ENCODE data around the gene PRDM16.

PRDM16 gene

DNA sequence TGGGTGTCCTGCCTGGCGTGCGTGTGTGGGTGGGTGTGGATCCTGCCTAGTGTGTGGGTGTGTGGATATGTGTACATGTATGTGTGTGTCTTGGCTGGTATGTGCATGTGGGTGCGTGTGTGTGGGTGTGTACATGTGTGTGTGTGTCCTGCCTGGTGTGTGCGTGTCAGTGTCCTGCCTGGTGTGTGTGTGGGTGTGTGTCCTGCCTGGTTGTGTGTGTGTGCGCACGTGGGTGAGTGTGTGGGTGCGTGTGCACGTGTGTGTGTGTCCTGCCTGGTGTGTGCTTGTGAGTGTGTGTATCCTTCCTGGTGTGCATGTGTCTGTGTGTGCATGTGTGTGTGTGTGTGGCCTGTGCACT is 60.1 kb downstream of the PRDM16 start:
- Histone ChIP-seq H3F3A (ENCODE audit: insufficient read depth, low read length) (no peaks in the 10 kb centered on the region), H3K9ac (ENCODE audit: low read length) (no peak overlapping the region), H3K9me2 (replicated peaks; ENCODE audit: insufficient read depth, low read length) (no peaks in the 10 kb centered on the region), H3K4me3 (ENCODE audit: low read length) (no peak overlapping the region), H3K4me2 (ENCODE audit: low read depth, low read length) (no peak overlapping the region), H3K36me3 (replicated peaks; ENCODE audit: insufficient read depth, low read length) (no peaks in the 10 kb centered on the region), H2AFZ (ENCODE audit: low read length) (no peak overlapping the region), H3K79me2 (ENCODE audit: low read length) (no peaks in the 10 kb centered on the region), H3K27ac (ENCODE audit: low read length) (no peak overlapping the region), H3K9me3 (replicated peaks; ENCODE audit: insufficient read depth, low read length) (no peaks in the 10 kb centered on the region), H3K4me1 (ENCODE audit: low read length) (no peaks in the 10 kb centered on the region), H3K27me3 (replicated peaks; ENCODE audit: insufficient read depth, low read length) (peaks cover 94% of the 10 kb centered on the region), H4K20me1 (ENCODE audit: insufficient read depth, low read length) (no peaks in the 10 kb centered on the region)
- DNase-seq = no peak
- TF ChIP-seq EZH2phosphoT487 (IDR thresholded peaks at IDR 0.05; ENCODE audit: low read length) (no peak), EZH2 (optimal IDR thresholded peaks at IDR 0.05; ENCODE audit: low read depth, low read length) (no peak)
- TF ChIP-seq, protein P1, sequence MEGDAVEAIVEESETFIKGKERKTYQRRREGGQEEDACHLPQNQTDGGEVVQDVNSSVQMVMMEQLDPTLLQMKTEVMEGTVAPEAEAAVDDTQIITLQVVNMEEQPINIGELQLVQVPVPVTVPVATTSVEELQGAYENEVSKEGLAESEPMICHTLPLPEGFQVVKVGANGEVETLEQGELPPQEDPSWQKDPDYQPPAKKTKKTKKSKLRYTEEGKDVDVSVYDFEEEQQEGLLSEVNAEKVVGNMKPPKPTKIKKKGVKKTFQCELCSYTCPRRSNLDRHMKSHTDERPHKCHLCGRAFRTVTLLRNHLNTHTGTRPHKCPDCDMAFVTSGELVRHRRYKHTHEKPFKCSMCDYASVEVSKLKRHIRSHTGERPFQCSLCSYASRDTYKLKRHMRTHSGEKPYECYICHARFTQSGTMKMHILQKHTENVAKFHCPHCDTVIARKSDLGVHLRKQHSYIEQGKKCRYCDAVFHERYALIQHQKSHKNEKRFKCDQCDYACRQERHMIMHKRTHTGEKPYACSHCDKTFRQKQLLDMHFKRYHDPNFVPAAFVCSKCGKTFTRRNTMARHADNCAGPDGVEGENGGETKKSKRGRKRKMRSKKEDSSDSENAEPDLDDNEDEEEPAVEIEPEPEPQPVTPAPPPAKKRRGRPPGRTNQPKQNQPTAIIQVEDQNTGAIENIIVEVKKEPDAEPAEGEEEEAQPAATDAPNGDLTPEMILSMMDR (IDR thresholded peaks at IDR 0.05; ENCODE audit: low read length) = no peak

DNA sequence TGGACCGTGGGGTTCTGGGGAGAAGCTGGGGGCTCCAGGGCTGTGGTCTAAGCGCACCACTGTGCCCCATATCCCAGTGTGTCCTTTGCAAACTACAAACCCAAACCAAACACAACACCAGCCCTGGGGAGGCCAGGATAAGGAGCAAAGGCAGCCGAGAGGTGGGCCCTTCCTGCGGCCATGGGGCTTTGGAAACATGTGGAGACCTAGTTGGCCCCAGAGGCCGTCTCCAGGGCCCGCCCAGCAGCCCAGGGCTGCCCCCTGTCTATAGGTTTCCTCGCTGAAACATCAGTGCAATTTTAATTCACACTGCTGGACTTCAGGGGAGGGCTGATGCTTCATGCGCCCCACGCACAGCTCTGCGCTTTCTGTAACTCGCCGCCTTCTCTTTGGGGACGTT is 61.3 kb downstream of the PRDM16 start:
- no peaks in the 10 kb centered on the region for H3K9me3 ChIP-seq (replicated peaks; ENCODE audit: insufficient read depth, low read length)
- H3K4me2 ChIP-seq (ENCODE audit: low read depth, low read length) = no peak overlapping the region
- H3K9ac ChIP-seq (ENCODE audit: low read length) = no peak overlapping the region
- H4K20me1 ChIP-seq (ENCODE audit: insufficient read depth, low read length) = no peaks in the 10 kb centered on the region
- H3K27me3 ChIP-seq (replicated peaks; ENCODE audit: insufficient read depth, low read length) = peaks cover 94% of the 10 kb centered on the region
- H3F3A ChIP-seq (ENCODE audit: insufficient read depth, low read length) = no peaks in the 10 kb centered on the region
- DNase-seq = no peak
- no peak overlapping the region for H3K27ac ChIP-seq (ENCODE audit: low read length)
- H3K4me3 ChIP-seq (ENCODE audit: low read length) = no peak overlapping the region
- no peaks in the 10 kb centered on the region for H3K9me2 ChIP-seq (replicated peaks; ENCODE audit: insufficient read depth, low read length)
- H3K36me3 ChIP-seq (replicated peaks; ENCODE audit: insufficient read depth, low read length) = no peaks in the 10 kb centered on the region
- H3K4me1 ChIP-seq (ENCODE audit: low read length) = no peaks in the 10 kb centered on the region
- H2AFZ ChIP-seq (ENCODE audit: low read length) = no peak overlapping the region
- TF ChIP-seq EZH2 (optimal IDR thresholded peaks at IDR 0.05; ENCODE audit: low read depth, low read length) (no peak), EZH2phosphoT487 (IDR thresholded peaks at IDR 0.05; ENCODE audit: low read length) (no peak)
- TF ChIP-seq, protein P1 (IDR thresholded peaks at IDR 0.05; ENCODE audit: low read length) = no peak
- no peaks in the 10 kb centered on the region for H3K79me2 ChIP-seq (ENCODE audit: low read length)

DNA sequence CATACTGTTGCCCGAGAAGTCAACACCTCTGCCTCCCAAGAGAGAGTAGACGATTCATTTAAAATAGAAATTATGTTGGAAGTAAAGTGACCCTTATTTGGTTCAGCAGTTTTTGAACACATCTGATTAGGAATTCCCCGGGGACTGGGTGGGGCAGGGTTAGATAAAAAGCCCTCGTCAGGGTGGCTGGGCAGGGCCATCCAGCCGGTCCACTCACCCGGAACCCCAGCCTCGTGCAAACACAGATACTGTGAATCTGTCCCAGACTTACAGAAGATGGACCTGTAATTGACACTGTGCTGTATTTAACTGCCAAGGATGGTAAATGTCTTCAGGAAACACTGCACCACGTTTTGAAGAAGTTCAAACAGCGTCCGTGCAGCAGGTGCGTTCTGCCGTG is 63.7 kb downstream of the PRDM16 start:
- Histone ChIP-seq H2AFZ (ENCODE audit: low read length) (no peak overlapping the region), H3K36me3 (replicated peaks; ENCODE audit: insufficient read depth, low read length) (no peaks in the 10 kb centered on the region), H4K20me1 (ENCODE audit: insufficient read depth, low read length) (no peaks in the 10 kb centered on the region), H3K9ac (ENCODE audit: low read length) (no peak overlapping the region), H3K9me3 (replicated peaks; ENCODE audit: insufficient read depth, low read length) (no peaks in the 10 kb centered on the region), H3K4me1 (ENCODE audit: low read length) (no peaks in the 10 kb centered on the region), H3K27me3 (replicated peaks; ENCODE audit: insufficient read depth, low read length) (peaks cover 94% of the 10 kb centered on the region), H3K27ac (ENCODE audit: low read length) (no peak overlapping the region), H3K9me2 (replicated peaks; ENCODE audit: insufficient read depth, low read length) (no peaks in the 10 kb centered on the region), H3K4me2 (ENCODE audit: low read depth, low read length) (no peak overlapping the region), H3K79me2 (ENCODE audit: low read length) (no peaks in the 10 kb centered on the region), H3K4me3 (ENCODE audit: low read length) (no peak overlapping the region), H3F3A (ENCODE audit: insufficient read depth, low read length) (no peaks in the 10 kb centered on the region)
- no peak for DNase-seq
- no peak for TF ChIP-seq EZH2 (optimal IDR thresholded peaks at IDR 0.05; ENCODE audit: low read depth, low read length)
- no peak for TF ChIP-seq EZH2phosphoT487 (IDR thresholded peaks at IDR 0.05; ENCODE audit: low read length)
- TF ChIP-seq, protein P1 (IDR thresholded peaks at IDR 0.05; ENCODE audit: low read length) = no peak
